Astrocyte of the spinal cord (primary cell): ENCODE measurements around the gene CPVL.
A peak's percentile ranks its signal among the peaks of the same experiment; 100 is the strongest.

Experiments
- DNase-seq: peaks from one replicate; pipeline ENCODE4 v3.0.0; 2011; ENCODE audit warnings: low read depth, low spot score
- H3K4me3 ChIP-seq: 2 replicates; pipeline ENCODE4 v1.5.1; 2011; ENCODE audit warnings: low read depth, mild to moderate bottlenecking, low read length, moderate library complexity
- in situ Hi-C: cut with HindIII; loops from 2 replicates; pipeline ENCODE4 v1.10.0; 2017; ENCODE audit warnings: low sequenced_read_pairs
- TF ChIP-seq, protein P1 (sequence below): IDR thresholded peaks from 2 replicates; pipeline ENCODE4 v1.5.1; 2012; ENCODE audit warnings: low read depth, mild to moderate bottlenecking, low read length, inconsistent platforms

The CPVL gene

DNA sequence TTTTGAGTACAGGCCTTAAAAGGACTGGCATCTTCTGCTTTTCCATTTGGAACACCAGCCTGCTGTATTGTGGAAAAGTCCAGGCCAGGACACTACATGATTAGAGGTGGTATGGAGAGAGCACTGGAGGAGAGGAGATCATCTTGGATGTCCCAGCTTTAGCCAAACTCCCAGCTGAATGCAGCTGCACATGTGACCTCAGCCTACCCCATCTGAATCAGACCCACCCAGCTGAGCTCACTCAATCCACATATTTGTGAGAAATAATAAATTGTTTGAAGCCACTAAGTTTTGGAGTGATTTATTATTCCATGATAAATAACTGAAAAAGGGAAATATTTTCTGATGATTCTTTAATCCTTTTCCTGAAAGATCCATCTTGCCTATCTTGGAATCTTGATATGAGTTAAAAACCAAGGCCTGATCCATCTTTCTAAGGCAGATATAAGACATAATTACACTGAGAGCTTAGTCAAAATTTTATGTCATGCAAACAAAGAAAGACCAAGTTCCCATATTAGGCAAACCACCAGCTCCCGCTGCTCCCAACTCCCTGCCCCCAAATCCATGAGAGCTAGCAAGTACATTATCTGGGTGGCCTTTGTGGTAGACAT lies 133.1 kb downstream of the CPVL start:
- in situ Hi-C loops, result no loop called here
- TF ChIP-seq, protein P1, sequence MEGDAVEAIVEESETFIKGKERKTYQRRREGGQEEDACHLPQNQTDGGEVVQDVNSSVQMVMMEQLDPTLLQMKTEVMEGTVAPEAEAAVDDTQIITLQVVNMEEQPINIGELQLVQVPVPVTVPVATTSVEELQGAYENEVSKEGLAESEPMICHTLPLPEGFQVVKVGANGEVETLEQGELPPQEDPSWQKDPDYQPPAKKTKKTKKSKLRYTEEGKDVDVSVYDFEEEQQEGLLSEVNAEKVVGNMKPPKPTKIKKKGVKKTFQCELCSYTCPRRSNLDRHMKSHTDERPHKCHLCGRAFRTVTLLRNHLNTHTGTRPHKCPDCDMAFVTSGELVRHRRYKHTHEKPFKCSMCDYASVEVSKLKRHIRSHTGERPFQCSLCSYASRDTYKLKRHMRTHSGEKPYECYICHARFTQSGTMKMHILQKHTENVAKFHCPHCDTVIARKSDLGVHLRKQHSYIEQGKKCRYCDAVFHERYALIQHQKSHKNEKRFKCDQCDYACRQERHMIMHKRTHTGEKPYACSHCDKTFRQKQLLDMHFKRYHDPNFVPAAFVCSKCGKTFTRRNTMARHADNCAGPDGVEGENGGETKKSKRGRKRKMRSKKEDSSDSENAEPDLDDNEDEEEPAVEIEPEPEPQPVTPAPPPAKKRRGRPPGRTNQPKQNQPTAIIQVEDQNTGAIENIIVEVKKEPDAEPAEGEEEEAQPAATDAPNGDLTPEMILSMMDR, result no peak
- DNase-seq, result no peak
- no peak overlapping the region for H3K4me3 ChIP-seq

DNA sequence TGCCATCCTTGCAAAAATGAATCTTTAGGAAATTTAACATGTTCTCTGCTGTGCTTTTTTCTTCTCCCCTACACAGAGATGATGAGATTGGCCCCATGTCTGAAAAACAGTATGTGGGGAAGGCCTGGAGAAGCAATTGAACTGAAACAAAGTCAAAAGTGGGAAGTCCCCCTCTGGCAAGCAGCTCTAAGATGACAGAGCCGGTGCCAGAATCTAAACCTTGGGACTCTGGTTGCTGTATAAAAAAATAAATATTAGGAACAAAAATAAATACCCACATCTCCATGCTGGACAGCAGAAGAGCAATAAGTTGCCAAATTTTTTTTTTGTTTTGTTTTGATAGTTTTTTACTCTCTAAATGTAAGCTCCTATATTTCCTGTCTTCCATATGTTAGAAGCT lies 136.4 kb downstream of the CPVL start:
- DNase-seq, result no peak
- H3K4me3 ChIP-seq, result no peak overlapping the region
- in situ Hi-C loops, result no loop called here
- TF ChIP-seq, protein P1, result no peak

DNA sequence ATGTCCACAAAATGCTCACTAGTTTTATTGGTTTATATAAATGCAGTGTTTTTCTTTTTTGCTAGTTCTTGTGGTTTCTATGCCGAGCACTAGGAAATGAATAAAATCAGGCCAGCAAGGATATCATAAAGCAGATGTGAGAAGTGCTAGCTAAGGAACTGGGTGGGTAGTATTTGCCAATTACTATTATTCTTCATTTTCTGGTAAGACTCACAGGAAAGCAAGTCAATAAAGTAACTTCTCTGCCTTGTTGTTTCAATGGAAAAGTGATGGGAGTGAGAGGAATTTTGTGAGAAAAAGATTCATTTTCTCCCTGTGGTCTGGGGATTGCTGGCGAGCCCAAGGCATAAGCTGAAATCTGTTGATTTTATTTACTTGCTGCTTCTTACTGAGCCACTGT lies 137.7 kb downstream of the CPVL start:
- in situ Hi-C loops, result no loop called here
- DNase-seq, result no peak
- TF ChIP-seq, protein P1, result no peak
- no peak overlapping the region for H3K4me3 ChIP-seq

DNA sequence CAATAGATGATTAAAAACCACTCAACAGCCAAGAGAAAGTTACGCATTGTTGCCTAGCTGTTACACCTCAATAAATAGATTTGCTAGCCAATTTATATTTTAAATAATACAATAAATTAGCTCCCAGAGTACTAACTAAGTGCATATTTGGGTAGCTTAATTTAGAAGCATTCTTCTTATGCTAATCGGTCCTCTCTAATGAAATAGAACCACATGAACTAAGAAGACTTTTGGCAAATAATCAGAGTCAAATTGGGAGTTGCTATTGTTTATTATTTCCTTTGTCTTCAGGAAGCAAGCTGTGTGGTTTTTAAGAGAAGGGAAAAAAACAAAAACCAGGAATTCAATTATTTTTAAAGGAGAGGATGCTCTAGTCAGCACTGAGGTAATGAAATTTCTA lies 139.2 kb downstream of the CPVL start:
- H3K4me3 ChIP-seq, result no peak overlapping the region
- in situ Hi-C loops, result no loop called here
- DNase-seq, result no peak
- TF ChIP-seq, protein P1, result no peak

DNA sequence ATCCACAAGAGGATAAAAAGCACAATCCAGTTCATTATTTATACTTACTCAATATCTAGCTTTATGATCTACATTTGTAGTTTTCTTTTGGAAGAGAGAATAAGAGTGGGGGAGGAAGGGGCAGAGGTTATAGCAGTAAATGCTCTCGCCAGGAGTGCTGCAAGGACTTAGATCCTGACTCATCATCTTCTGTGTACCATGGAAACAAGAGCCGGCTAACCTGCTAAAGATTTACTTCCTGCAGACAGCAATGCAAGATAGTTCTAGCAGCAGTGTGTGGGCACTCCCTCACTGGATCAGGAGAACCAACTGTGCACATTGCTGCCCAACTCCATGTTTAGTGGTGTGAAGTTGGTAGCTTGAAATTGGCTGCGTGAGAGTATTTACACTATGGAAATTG lies 140.5 kb downstream of the CPVL start:
- peak; percentile 42 for DNase-seq
- in situ Hi-C loops, result no loop called here
- no peak overlapping the region for H3K4me3 ChIP-seq
- TF ChIP-seq, protein P1, result no peak

DNA sequence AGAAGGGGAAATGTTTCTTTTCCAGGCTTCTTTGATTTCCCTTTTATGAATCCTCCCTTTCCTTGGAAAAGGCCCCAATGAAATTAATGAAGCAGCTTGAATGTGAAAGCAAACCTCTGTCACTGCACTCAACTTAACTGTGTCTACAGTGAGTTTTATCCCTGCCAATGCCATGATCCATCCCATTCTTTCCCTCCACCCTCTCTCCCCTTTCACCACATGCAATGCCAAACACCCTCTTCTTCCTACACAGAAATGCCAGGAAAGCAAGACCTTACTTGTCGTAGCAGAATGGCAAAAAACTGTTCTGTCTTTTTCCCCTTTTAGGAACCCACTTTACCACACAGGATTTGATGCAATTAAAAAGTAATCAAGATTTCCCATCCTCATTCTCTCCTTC lies 140.9 kb downstream of the CPVL start:
- in situ Hi-C loops, result no loop called here
- DNase-seq, result no peak
- H3K4me3 ChIP-seq, result no peak overlapping the region
- TF ChIP-seq, protein P1, result no peak

DNA sequence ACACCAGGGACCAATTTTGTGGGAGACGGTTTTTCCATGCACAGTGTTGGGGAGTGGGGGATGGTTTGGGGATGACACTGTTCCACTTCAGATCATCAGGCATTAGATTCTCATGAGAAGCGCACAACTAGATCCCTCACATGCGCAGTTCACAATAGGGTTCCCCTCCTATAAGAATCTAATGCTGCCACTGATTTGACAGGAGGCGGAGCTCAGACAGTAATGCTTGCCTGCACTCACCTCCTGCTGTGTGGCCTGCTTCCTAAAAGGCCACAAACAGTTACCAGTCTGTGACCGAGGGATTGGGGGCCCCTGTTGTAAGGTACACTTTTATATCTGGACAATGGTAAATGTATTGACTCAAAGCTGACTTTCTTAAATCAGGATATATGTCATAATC lies 142.6 kb downstream of the CPVL start:
- no peak overlapping the region for H3K4me3 ChIP-seq
- in situ Hi-C loops, result no loop called here
- TF ChIP-seq, protein P1, result no peak

More for the DNA sequence above, 142.6 kb downstream of the CPVL start:
- DNase-seq, result no peak
